HepG2 (cell line): ENCODE measurements around the gene KLHL13. TPM values are rescaled to one million over a fixed set of nuclear protein-coding genes. Genes with fewer than 3 reads are reported as not detected.

Experiments
- ATAC-seq: fragments of 200-7000 bp; cut with Tn5 transposase; 3 replicates; pipeline ENCODE4 v1.9.1; 2020; ENCODE audit warnings: mild to moderate bottlenecking, moderate library complexity
- BruUV-seq: library from RNA; stranded (reverse); fragments of 400-500 nt; replicated peaks from 2 replicates; lab custom pipeline; 2021; lab: Mats Ljungman, UMichigan
- CTCF ChIA-PET: fragments of 300-600 bp; formaldehyde crosslinking; extraction: SDS; loops from one replicate; lab custom pipeline; 2021; ENCODE audit warnings: low total read pairs, inconsistent platforms, low intra/inter-chr PET ratio; lab: Yijun Ruan, JAX
- POLR2A ChIA-PET: fragments of 350-600 bp; sonication (Branson Sonifier 250); formaldehyde crosslinking; loops from one replicate; lab custom pipeline; 2020; ENCODE audit warnings: antibody characterized with exemption, inconsistent platforms; lab: Yijun Ruan, JAX
- DNase-seq: peaks from one replicate; pipeline ENCODE4 v3.0.0-alpha.2; 2015; ENCODE audit warnings: low spot score
- FAIRE-seq: peaks from 3 replicates; lab custom pipeline; 2011; peaks lifted over from hg19 to GRCh38; lab: Jason Lieb, UNC
- H2AFZ ChIP-seq: one replicate; pipeline ENCODE4 v1.6.1; 2011; ENCODE audit warnings: low read length, inconsistent platforms
- H3K27ac ChIP-seq: fragments of 300-600 bp; 3 replicates; pipeline ENCODE4 v1.8.0; 2011; ENCODE audit warnings: mixed run types, mild to moderate bottlenecking, mixed read lengths, low read length, inconsistent platforms; ENCODE audit not compliant: insufficient read depth; ENCODE audit errors: extremely low read length
- H3K27me3 ChIP-seq, 2 experiments: fragments of 200-600 bp in 1 of 2; 2 replicates in 1 of 2; 3 replicates in 1 of 2; pipeline versions ENCODE4 v1.6.0 to v1.8.0; 2011; ENCODE audit warnings: low read length in 2 of 2, mild to moderate bottlenecking in 2 of 2, moderate library complexity in 2 of 2, inconsistent platforms in 1 of 2; ENCODE audit not compliant: insufficient read depth in 2 of 2, control insufficient read depth in 1 of 2
- H3K36me3 ChIP-seq, 2 experiments: fragments of 200-600 bp in 1 of 2; replicated peaks in 1 of 2; 2 replicates in 1 of 2; 3 replicates in 1 of 2; pipeline versions ENCODE4 v1.5.1 to v1.8.0; 2011; ENCODE audit warnings: low read length in 2 of 2, inconsistent platforms in 1 of 2; ENCODE audit not compliant: insufficient read depth in 2 of 2, control insufficient read depth in 1 of 2
- H3K4me1 ChIP-seq: 2 replicates; pipeline ENCODE4 v1.5.1; 2012; ENCODE audit warnings: low read length, inconsistent platforms; ENCODE audit not compliant: insufficient read depth
- H3K4me2 ChIP-seq: 2 replicates; pipeline ENCODE4 v1.6.0; 2011; ENCODE audit warnings: low read depth, low read length, inconsistent platforms
- H3K4me3 ChIP-seq, 3 experiments: fragments of 200-600 bp in 1 of 3; sonication (generic), shearing (Covaris generic) in 1 of 3; replicated peaks in 1 of 3; 2 replicates each; pipeline ENCODE4 v1.5.1; 2011 to 2016; ENCODE audit warnings: low read length in 3 of 3, inconsistent platforms in 2 of 3, low read depth in 2 of 3, mild to moderate bottlenecking in 2 of 3, control low read depth in 1 of 3, mixed read lengths in 1 of 3; ENCODE audit not compliant: insufficient read depth in 1 of 3
- H3K79me2 ChIP-seq: one replicate; pipeline ENCODE4 v1.6.1; 2011; ENCODE audit warnings: low read length, inconsistent platforms; ENCODE audit not compliant: insufficient read depth
- H3K9ac ChIP-seq: 2 replicates; pipeline ENCODE4 v1.6.0; 2011; ENCODE audit warnings: mild to moderate bottlenecking, low read depth, low read length, inconsistent platforms; ENCODE audit not compliant: insufficient read depth
- H3K9me3 ChIP-seq: 2 replicates; pipeline ENCODE4 v1.5.1; 2012; ENCODE audit warnings: mild to moderate bottlenecking, low read length
- H4K20me1 ChIP-seq: 2 replicates; pipeline ENCODE4 v1.6.0; 2011; ENCODE audit warnings: inconsistent platforms, mild to moderate bottlenecking, low read length, moderate library complexity; ENCODE audit not compliant: insufficient read depth
- CHD2 ChIP-seq: IDR thresholded peaks from 2 replicates; pipeline ENCODE4 v1.6.1; 2011; ENCODE audit warnings: low read depth, low read length, improper control_type of control experiment
- HES4 ChIP-seq: sonication (generic); formaldehyde crosslinking; IDR thresholded peaks from 2 replicates; pipeline ENCODE4 v1.9.0; 2021; ENCODE audit warnings: mild to moderate bottlenecking, missing genetic modification reagents, borderline replicate concordance
- KAT2B ChIP-seq: fragments of 150-350 bp; IDR thresholded peaks from 2 replicates; pipeline ENCODE4 v1.6.1; 2014; ENCODE audit warnings: low read depth, low read length, borderline replicate concordance
- NONO ChIP-seq, 2 experiments: fragments of 450-650 bp in 1 of 2; sonication (generic) in 1 of 2; formaldehyde crosslinking in 1 of 2; IDR thresholded peaks in 1 of 2; conservative IDR thresholded peaks in 1 of 2; 2 replicates each; pipeline versions ENCODE4 v1.6.1 to v1.8.0; 2017 to 2022; ENCODE audit warnings: mild to moderate bottlenecking in 1 of 2, missing genetic modification reagents in 1 of 2, moderate library complexity in 1 of 2
- POGK ChIP-seq: sonication (generic); formaldehyde crosslinking; conservative IDR thresholded peaks from 2 replicates; pipeline ENCODE4 v1.8.0; 2022; ENCODE audit warnings: mild to moderate bottlenecking, moderate library complexity, missing genetic modification reagents
- POLR2AphosphoS2 ChIP-seq: IDR thresholded peaks from 2 replicates; pipeline ENCODE4 v1.6.1; 2011; ENCODE audit warnings: low read depth, low read length, improper control_type of control experiment
- RFX5 ChIP-seq: IDR thresholded peaks from 2 replicates; pipeline ENCODE4 v1.6.1; 2011; ENCODE audit warnings: low read depth, low read length, improper control_type of control experiment
- RXRA ChIP-seq: sonication (generic); formaldehyde crosslinking; IDR thresholded peaks from 2 replicates; pipeline ENCODE4 v1.5.1; 2020; ENCODE audit warnings: missing genetic modification reagents
- SETDB1 ChIP-seq: sonication (generic); formaldehyde crosslinking; IDR thresholded peaks from 2 replicates; pipeline ENCODE4 v1.5.1; 2020; ENCODE audit warnings: missing genetic modification reagents, mild to moderate bottlenecking, borderline replicate concordance
- ZFP36L2 ChIP-seq: sonication (generic); formaldehyde crosslinking; IDR thresholded peaks from 2 replicates; pipeline ENCODE4 v1.4.0; 2020; ENCODE audit warnings: missing genetic modification reagents
- ZNF616 ChIP-seq: sonication (generic); formaldehyde crosslinking; IDR thresholded peaks from 2 replicates; pipeline ENCODE4 v1.5.0; 2020; ENCODE audit warnings: low read depth, mild to moderate bottlenecking, missing genetic modification reagents
- WGBS: methylation state at CpG from one replicate; pipeline ENCODE4 v1.1.6; 2017; ENCODE audit warnings: low lambda C conversion rate; 5-methylcytosine and 5-hydroxymethylcytosine counted together
- in situ Hi-C: cut with HindIII; loops from 2 replicates; pipeline ENCODE4 v1.10.0; 2017; ENCODE audit warnings: low pct_unique_long_range_greater_than_20kb; ENCODE audit not compliant: extremely low pct_ligation_motif_present
- intact Hi-C: fragments of 100-400 bp; cut with micrococcal nuclease; formaldehyde crosslinking; loops from one replicate; pipeline ENCODE4 v1.10.0; 2022; ENCODE audit not compliant: unreplicated experiment
- polyA plus RNA-seq, 8 experiments: library from polyadenylated mRNA; depleted of rRNA in 3 of 8; stranded (reverse) in 7 of 8; unstranded in 1 of 8; fragments of >200 nt; fragmentation: Illumina TruSeq in 4 of 8; extraction: Trizol in 4 of 8; gene quantifications; 2 replicates each; pipeline versions ENCODE4 v1.2.1 to v1.2.3, GENCODE V29; 2011 to 2016; ENCODE audit warnings: low read depth in 4 of 8, missing spikeins in 1 of 8, mixed read lengths in 1 of 8; ENCODE audit not compliant: insufficient read depth in 1 of 8
- total RNA-seq, 5 experiments: library from RNA; depleted of rRNA; stranded (reverse); fragments of >200 nt; fragmentation: Illumina TruSeq; extraction: Trizol; gene quantifications; 2 replicates each; pipeline ENCODE4 v1.2.3, GENCODE V29; 2016; ENCODE audit warnings: low read depth in 1 of 5
- TF ChIP-seq, protein P1 (sequence below): sonication (generic); formaldehyde crosslinking; IDR thresholded peaks from 2 replicates; pipeline ENCODE4 v1.4.0; 2020; ENCODE audit warnings: missing genetic modification reagents, borderline replicate concordance
- TF ChIP-seq, protein P2 (sequence below): sonication (generic); formaldehyde crosslinking; IDR thresholded peaks from 2 replicates; pipeline ENCODE4 v1.4.0; 2020; ENCODE audit warnings: missing genetic modification reagents

The KLHL13 gene
- total and polyA plus RNA-seq, 2 of the 13 experiments (the other 11 are each of a cell fraction or from before 2014, with no cell fraction given): 0.28 to 1.6 TPM

GRCh38 chrX:117977526-117977925, 139.1 kb downstream of the KLHL13 start:
- no peak for ATAC-seq
- POLR2A ChIA-PET: no interaction called here
- in situ Hi-C loops: no loop called here
- TF ChIP-seq POLR2AphosphoS2 (no peak), ZFP36L2 (CRISPR knock-in tag) (no peak), CHD2 (no peak), RXRA (CRISPR knock-in tag) (no peak), RFX5 (no peak), HES4 (CRISPR knock-in tag) (no peak), KAT2B (no peak), SETDB1 (CRISPR knock-in tag) (no peak), ZNF616 (CRISPR knock-in tag) (no peak), NONO (IDR thresholded peaks at IDR 0.05) (no peak), NONO (CRISPR knock-in tag; conservative IDR thresholded peaks at IDR 0.05) (no peak), POGK (CRISPR knock-in tag) (no peak)
- TF ChIP-seq, protein P1, sequence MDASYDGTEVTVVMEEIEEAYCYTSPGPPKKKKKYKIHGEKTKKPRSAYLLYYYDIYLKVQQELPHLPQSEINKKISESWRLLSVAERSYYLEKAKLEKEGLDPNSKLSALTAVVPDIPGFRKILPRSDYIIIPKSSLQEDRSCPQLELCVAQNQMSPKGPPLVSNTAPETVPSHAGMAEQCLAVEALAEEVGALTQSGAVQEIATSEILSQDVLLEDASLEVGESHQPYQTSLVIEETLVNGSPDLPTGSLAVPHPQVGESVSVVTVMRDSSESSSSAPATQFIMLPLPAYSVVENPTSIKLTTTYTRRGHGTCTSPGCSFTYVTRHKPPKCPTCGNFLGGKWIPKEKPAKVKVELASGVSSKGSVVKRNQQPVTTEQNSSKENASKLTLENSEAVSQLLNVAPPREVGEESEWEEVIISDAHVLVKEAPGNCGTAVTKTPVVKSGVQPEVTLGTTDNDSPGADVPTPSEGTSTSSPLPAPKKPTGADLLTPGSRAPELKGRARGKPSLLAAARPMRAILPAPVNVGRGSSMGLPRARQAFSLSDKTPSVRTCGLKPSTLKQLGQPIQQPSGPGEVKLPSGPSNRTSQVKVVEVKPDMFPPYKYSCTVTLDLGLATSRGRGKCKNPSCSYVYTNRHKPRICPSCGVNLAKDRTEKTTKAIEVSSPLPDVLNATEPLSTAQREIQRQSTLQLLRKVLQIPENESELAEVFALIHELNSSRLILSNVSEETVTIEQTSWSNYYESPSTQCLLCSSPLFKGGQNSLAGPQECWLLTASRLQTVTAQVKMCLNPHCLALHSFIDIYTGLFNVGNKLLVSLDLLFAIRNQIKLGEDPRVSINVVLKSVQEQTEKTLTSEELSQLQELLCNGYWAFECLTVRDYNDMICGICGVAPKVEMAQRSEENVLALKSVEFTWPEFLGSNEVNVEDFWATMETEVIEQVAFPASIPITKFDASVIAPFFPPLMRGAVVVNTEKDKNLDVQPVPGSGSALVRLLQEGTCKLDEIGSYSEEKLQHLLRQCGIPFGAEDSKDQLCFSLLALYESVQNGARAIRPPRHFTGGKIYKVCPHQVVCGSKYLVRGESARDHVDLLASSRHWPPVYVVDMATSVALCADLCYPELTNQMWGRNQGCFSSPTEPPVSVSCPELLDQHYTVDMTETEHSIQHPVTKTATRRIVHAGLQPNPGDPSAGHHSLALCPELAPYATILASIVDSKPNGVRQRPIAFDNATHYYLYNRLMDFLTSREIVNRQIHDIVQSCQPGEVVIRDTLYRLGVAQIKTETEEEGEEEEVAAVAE (CRISPR knock-in tag): no peak
- TF ChIP-seq, protein P2, sequence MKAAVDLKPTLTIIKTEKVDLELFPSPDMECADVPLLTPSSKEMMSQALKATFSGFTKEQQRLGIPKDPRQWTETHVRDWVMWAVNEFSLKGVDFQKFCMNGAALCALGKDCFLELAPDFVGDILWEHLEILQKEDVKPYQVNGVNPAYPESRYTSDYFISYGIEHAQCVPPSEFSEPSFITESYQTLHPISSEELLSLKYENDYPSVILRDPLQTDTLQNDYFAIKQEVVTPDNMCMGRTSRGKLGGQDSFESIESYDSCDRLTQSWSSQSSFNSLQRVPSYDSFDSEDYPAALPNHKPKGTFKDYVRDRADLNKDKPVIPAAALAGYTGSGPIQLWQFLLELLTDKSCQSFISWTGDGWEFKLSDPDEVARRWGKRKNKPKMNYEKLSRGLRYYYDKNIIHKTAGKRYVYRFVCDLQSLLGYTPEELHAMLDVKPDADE: no peak

More at GRCh38 chrX:117977526-117977925, 139.1 kb downstream of the KLHL13 start:
- Histone ChIP-seq H3K9me3 (no peaks in the 10 kb centered on the region), H3K4me2 (no peak overlapping the region), H3K79me2 (no peaks in the 10 kb centered on the region), H3K36me3 (no peaks in the 10 kb centered on the region), H3K4me3 (no peak overlapping the region), H3K27ac (no peak overlapping the region), H3K4me1 (no peaks in the 10 kb centered on the region), H3K27me3 (no peaks in the 10 kb centered on the region), H4K20me1 (no peaks in the 10 kb centered on the region), H3K9ac (no peak overlapping the region), H2AFZ (no peak overlapping the region)
- CTCF ChIA-PET: no interaction called here
- WGBS: 36% methylated on average over 1 of the region's 1 CpG
- intact Hi-C loops: no loop called here
- DNase-seq (no peak), FAIRE-seq (no peak)
- BruUV-seq: no TSS peak
